HCT116 (cell line): ENCODE measurements around the gene SENP3. TPM values are rescaled to one million over a fixed set of nuclear protein-coding genes. Genes with fewer than 3 reads are reported as not detected.

Source experiments
- ATAC-seq: fragments of 200-7000 bp; cut with Tn5 transposase; 2 replicates; pipeline ENCODE4 v1.9.1; 2020; ENCODE audit warnings: mild to moderate bottlenecking, moderate library complexity
- BruUV-seq: library from RNA; stranded (reverse); fragments of 400-500 nt; replicated peaks from 2 replicates; lab custom pipeline; 2021; lab: Mats Ljungman, UMichigan
- CTCF ChIA-PET: fragments of 300-600 bp; sonication (Branson Sonifier 250); formaldehyde crosslinking; loops from one replicate; lab custom pipeline; 2021; ENCODE audit warnings: antibody characterized with exemption; lab: Charles Lee
- POLR2A ChIA-PET: fragments of 300-600, 350-600 bp; sonication (Branson Sonifier 250); formaldehyde crosslinking; loops from one replicate; lab custom pipeline; 2021; ENCODE audit warnings: antibody characterized with exemption; lab: Charles Lee
- RAD21 ChIA-PET, 2 experiments: fragments of 300-600 bp; sonication (Branson Sonifier 250); formaldehyde crosslinking; loops; one replicate each; lab custom pipeline; 2023; ENCODE audit warnings: low total read pairs in 2 of 2; ENCODE audit not compliant: uncharacterized antibody in 2 of 2, unreplicated experiment in 2 of 2, low non-redundant PET in 1 of 2; lab: Charles Lee
- DNase-seq: peaks from one replicate; pipeline ENCODE4 v3.0.0-alpha.2; 2010; ENCODE audit warnings: low read depth, low spot score
- H2AFZ ChIP-seq: fragments of 200-600 bp; shearing (Covaris generic), sonication (generic); 2 replicates; pipeline ENCODE4 v1.6.1; 2017; ENCODE audit warnings: low read depth, mixed run types, mixed read lengths, antibody characterized with exemption, low read length; ENCODE audit not compliant: poor library complexity, severe bottlenecking
- H3K27ac ChIP-seq: 2 replicates; pipeline ENCODE4 v1.5.1; 2012; ENCODE audit warnings: low read depth, low read length
- H3K27me3 ChIP-seq: fragments of 200-600 bp; sonication (generic); 2 replicates; pipeline ENCODE4 v1.6.1; 2016; ENCODE audit warnings: mixed run types, low read length, mixed read lengths; ENCODE audit not compliant: insufficient read depth
- H3K36me3 ChIP-seq, 2 experiments: fragments of 200-500 bp in 1 of 2; fragments of 200-600 bp in 1 of 2; sonication (Bioruptor generic) in 1 of 2; sonication (generic) in 1 of 2; 2 replicates each; pipeline versions ENCODE4 v1.5.1 to v1.6.1; 2014 to 2016; ENCODE audit warnings: low read length in 2 of 2, inconsistent platforms in 1 of 2, mixed read lengths in 1 of 2, mixed run types in 1 of 2; ENCODE audit not compliant: insufficient read depth in 2 of 2, control insufficient read depth in 1 of 2
- H3K4me1 ChIP-seq, 2 experiments: fragments of 200-600 bp in 1 of 2; sonication (generic) in 1 of 2; 2 replicates each; pipeline versions ENCODE4 v1.5.1 to v1.6.1; 2012 to 2017; ENCODE audit warnings: low read length in 2 of 2, inconsistent platforms in 1 of 2, mild to moderate bottlenecking in 1 of 2, mixed read lengths in 1 of 2, mixed run types in 1 of 2, moderate library complexity in 1 of 2; ENCODE audit not compliant: insufficient read depth in 2 of 2, control insufficient read depth in 1 of 2
- H3K4me2 ChIP-seq: fragments of 200-600 bp; sonication (generic); 2 replicates; pipeline ENCODE4 v1.6.1; 2017; ENCODE audit warnings: mixed run types, low read length, mixed read lengths
- H3K4me3 ChIP-seq, 2 experiments: fragments of 200-600 bp in 1 of 2; sonication (generic) in 1 of 2; replicated peaks in 1 of 2; 2 replicates each; pipeline ENCODE4 v1.5.1; 2011 to 2016; ENCODE audit warnings: low read length in 2 of 2, control low read depth in 1 of 2, low read depth in 1 of 2, mild to moderate bottlenecking in 1 of 2, mixed read lengths in 1 of 2, mixed run types in 1 of 2
- H3K79me2 ChIP-seq: fragments of 200-600 bp; sonication (generic); 2 replicates; pipeline ENCODE4 v1.6.1; 2017; ENCODE audit warnings: mild to moderate bottlenecking, mixed run types, low read length, moderate library complexity, mixed read lengths; ENCODE audit not compliant: insufficient read depth
- H3K9ac ChIP-seq: fragments of 200-600 bp; sonication (generic); 2 replicates; pipeline ENCODE4 v1.6.1; 2016; ENCODE audit warnings: low read length, mixed read lengths
- H3K9me2 ChIP-seq: fragments of 200-600 bp; sonication (generic), shearing (Covaris generic); 2 replicates; pipeline ENCODE4 v1.6.1; 2017; ENCODE audit warnings: mixed run types, mild to moderate bottlenecking, moderate library complexity; ENCODE audit not compliant: insufficient read depth
- H3K9me3 ChIP-seq, 2 experiments: fragments of 200-500 bp in 1 of 2; fragments of 200-600 bp in 1 of 2; sonication (Bioruptor generic) in 1 of 2; sonication (generic) in 1 of 2; 2 replicates each; pipeline ENCODE4 v1.6.1; 2014 to 2017; ENCODE audit warnings: low read length in 2 of 2, mixed read lengths in 2 of 2, inconsistent platforms in 1 of 2, low read depth in 1 of 2, mild to moderate bottlenecking in 1 of 2, mixed run types in 1 of 2, moderate library complexity in 1 of 2; ENCODE audit not compliant: control insufficient read depth in 1 of 2, insufficient read depth in 1 of 2
- H4K20me1 ChIP-seq: fragments of 200-600 bp; sonication (generic), shearing (Covaris generic); 2 replicates; pipeline ENCODE4 v1.6.1; 2017; ENCODE audit warnings: mixed run types, mild to moderate bottlenecking, moderate library complexity; ENCODE audit not compliant: insufficient read depth
- EGR1 ChIP-seq: IDR thresholded peaks from 2 replicates; pipeline ENCODE4 v1.6.1; 2012; ENCODE audit warnings: low read depth
- EZH2phosphoT487 ChIP-seq: fragments of 200-600 bp; IDR thresholded peaks from 2 replicates; pipeline ENCODE4 v1.6.1; 2018; ENCODE audit warnings: antibody characterized with exemption, borderline replicate concordance
- FOSL1 ChIP-seq: IDR thresholded peaks from 2 replicates; pipeline ENCODE4 v1.6.1; 2012; ENCODE audit warnings: low read depth
- JUND ChIP-seq: IDR thresholded peaks from 2 replicates; pipeline ENCODE4 v1.6.1; 2012
- POLR2A ChIP-seq: IDR thresholded peaks from 2 replicates; pipeline ENCODE4 v1.7.0; 2011; ENCODE audit warnings: borderline replicate concordance; ENCODE audit not compliant: insufficient read depth, insufficient read length; ENCODE audit errors: extremely low read depth
- POLR2AphosphoS5 ChIP-seq: IDR thresholded peaks from 2 replicates; pipeline ENCODE4 v1.6.1; 2011; ENCODE audit warnings: mild to moderate bottlenecking, low read depth, low read length, moderate library complexity
- REST ChIP-seq: IDR thresholded peaks from 2 replicates; pipeline ENCODE4 v1.6.1; 2012; ENCODE audit warnings: low read depth
- SIN3A ChIP-seq: IDR thresholded peaks from 2 replicates; pipeline ENCODE4 v1.6.1; 2012; ENCODE audit warnings: low read depth
- ZNF274 ChIP-seq: fragments of 200-500 bp; sonication (Bioruptor generic); IDR thresholded peaks from 2 replicates; pipeline ENCODE4 v1.6.1; 2014; ENCODE audit warnings: mild to moderate bottlenecking, low read depth, low read length, inconsistent platforms
- intact Hi-C: fragments of 100-400 bp; cut with micrococcal nuclease; formaldehyde crosslinking; loops from 2 replicates; pipeline ENCODE4 v1.10.0; 2022
- total RNA-seq: library from RNA; stranded (reverse); gene quantifications from one replicate; pipeline ENCODE4 v1.2.1, GENCODE V29; 2021; ENCODE audit not compliant: unreplicated experiment

The SENP3 gene
- total RNA-seq, 1 experiment from 2014 or later: 73.8 TPM

GRCh38 chr17:7611635-7612293, 50.0 kb downstream of the SENP3 start:
- DNase-seq (no peak), ATAC-seq (no peak)
- intact Hi-C loops: no loop called here
- Histone ChIP-seq H3K4me2 (no peak overlapping the region), H3K9me2 (no peaks in the 10 kb centered on the region), H4K20me1 (0 out of 2 replicates have a peak, but pooled peaks cover 3% of the 10 kb centered on the region), H3K4me1 (peaks cover 12 to 22% of the 10 kb centered on the region in 2 experiments), H3K27ac (no peak overlapping the region), H3K79me2 (peaks cover 73% of the 10 kb centered on the region), H3K9me3 (no peaks in the 10 kb centered on the region), H3K9ac (no peak overlapping the region), H3K36me3 (peaks cover 7 to 17% of the 10 kb centered on the region in 2 experiments), H3K27me3 (no peaks in the 10 kb centered on the region), H3K4me3 (no peak overlapping the region), H2AFZ (no peak overlapping the region)
- BruUV-seq: no TSS peak
- no peak for TF ChIP-seq POLR2A
- no peak for TF ChIP-seq JUND
- TF ChIP-seq EGR1: no peak
- TF ChIP-seq SIN3A: no peak
- TF ChIP-seq EZH2phosphoT487: no peak
- no peak for TF ChIP-seq FOSL1
- TF ChIP-seq REST: no peak
- TF ChIP-seq ZNF274: no peak
- TF ChIP-seq POLR2AphosphoS5: no peak
- ChIA-PET RAD21 (no interaction called here), POLR2A (no interaction called here), CTCF (no interaction called here)
